HL-60/S4 treated with retinoic acid at 250 ng/mL for 4 days and 3 days (cell line): ENCODE measurements around the gene CCL2.

ENCODE experiments used
- in situ Hi-C: fragments of 300-500 bp; cut with MboI; formaldehyde crosslinking; loops from 2 replicates; pipeline ENCODE4 v1.7.0; 2022; ENCODE audit warnings: low sequenced_read_pairs

Gene CCL2

DNA sequence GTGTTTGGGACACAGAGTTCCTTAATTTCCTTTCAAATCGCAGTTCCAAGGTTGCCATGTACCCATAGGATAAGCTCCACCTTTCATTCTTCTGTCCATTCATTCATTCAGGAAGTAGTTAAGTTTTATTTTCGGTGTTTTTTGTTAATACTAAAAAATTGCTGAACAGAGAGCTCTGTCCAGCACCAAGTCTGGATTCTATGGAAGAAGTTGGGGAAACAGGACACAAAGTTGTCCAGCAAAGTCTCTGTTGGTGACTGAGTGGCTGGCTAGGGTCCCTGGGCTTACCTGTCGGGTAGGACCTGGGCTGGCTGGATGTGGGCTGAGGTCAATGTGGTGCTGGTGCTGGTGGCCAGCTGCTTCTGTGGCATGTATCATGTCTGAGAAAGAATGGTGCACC, 17.6 kb upstream of the CCL2 start:
- in situ Hi-C loops, result no loop called here

DNA sequence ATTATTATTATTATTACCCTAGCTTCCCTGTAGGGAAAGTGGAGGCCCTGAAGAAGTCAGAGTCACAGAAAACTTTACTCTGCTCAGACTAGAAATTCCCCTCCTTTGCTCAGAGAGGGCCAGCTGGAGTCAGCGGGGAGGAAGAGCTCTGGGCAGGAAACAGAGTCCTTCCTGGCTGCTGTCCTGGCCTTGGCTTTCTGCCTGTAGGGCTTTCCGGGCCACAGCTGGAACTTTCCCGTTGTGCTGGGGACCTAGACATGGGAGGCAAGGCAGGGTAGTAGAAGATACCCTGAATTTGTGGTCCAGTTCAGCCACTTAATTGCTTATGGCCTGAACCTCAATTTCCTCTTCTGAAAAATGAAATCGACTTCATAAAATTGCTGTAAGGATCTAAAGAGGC, 14.0 kb upstream of the CCL2 start:
- in situ Hi-C loops, result no loop called here

DNA sequence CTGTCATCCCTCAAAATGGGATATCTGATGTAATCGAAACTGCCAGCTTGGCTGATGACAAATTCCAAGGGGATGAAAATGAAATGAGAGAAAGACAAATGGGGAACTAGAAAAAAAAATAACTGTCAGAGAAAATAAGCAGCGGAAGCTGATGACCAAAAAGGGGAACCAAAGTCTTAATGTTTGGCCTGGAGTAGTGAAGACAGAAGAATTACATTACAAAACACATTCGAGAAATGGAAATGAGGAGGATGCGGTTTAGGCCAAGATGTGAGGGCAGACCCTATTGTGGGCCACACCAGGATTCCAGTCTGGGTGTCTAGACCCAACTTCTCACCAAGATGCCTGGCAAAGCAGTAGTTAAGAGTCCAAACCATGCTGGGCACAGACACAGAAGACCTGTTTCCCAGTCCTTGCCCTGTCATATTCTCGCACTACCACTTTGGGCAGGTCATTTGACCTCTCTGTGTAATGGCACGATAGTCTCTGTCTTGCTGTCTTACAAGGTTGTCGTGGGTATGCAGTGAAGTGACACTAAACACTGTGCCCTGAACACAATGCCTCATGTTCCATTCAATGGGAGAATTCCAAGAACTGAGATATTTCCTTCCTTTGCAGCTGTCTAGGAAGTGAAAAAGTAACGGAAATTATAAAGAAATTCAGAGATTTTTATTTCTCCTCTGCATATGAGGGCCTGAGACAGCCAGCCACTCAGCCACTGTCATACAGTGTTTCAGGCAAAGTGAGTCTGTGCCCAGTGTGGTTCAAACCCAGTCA, 12.3 kb upstream of the CCL2 start:
- in situ Hi-C loops, result no loop called here

DNA sequence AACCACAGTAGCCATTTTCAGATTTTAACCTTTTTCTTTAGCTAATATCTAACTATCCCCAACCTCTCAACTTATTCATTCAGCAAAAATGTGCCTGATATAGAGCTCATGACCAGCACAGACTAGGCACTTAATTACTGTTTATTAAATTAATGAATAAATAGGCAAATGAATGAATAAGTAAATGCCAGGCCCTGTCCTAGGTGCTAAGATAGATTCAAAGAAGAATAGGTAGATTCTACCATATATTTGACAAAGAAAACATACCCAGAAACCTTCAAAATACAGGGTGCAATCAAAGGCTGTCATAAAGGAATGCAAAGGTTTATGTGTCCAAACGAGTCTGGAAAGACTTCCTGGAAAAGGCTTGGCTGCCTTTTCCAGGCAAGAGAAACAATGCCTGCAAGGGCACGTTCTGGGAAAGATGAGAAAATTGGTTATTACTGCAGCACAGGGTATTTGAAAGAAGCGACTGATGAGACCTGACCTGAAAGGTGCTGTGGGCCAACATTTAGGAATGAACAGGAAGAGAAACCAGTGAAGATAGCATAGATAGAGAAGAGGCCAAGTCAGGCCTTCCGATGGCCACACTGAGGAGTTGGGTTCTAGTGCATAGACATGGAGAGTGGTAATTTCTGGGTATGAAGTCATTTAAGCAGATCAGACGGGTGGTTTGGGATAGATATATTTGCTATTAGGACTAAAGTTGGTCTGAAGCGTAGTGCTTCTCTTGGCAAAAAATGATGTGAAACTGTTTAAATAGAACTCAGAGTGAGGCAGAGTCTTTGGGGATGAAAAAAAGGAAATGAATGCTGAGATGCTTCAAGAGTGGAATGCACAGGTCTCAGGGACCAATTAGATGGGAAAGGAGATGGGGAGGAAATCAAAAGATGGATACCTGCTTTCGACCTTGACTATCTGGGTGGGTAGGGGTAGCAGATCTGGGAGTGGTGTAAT, 11.4 kb upstream of the CCL2 start:
- in situ Hi-C loops, result no loop called here

DNA sequence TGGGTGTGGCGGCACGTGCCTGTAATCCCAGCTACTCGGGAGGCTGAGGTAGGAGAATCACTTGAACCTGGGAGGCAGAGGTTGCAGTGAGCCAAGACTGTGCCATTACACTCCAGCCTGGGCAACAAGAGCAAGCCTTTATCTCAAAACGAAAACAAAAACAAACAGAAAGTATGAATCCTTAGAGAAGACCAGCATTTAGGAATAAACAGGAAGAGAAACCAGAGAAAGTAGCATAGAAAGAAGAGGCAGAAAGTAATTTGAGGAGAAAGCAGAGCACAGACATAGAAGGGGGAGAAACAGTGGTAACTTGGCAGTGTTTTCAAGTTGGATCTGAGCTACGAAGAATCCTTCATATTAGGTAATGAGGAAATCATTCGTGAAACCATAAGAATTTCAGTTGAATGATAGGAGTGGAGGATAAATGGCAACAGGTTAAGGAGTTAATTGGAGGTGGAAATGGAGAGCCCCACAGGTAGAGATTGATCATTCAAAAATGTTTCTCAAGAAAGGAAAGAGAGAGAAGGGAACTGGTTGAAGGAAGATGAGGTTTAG, 9.7 kb upstream of the CCL2 start:
- in situ Hi-C loops, result loop anchor here (5.0 kb wide), 1 partner anchor 43 kb away; no protein-coding TSS in a partner anchor

DNA sequence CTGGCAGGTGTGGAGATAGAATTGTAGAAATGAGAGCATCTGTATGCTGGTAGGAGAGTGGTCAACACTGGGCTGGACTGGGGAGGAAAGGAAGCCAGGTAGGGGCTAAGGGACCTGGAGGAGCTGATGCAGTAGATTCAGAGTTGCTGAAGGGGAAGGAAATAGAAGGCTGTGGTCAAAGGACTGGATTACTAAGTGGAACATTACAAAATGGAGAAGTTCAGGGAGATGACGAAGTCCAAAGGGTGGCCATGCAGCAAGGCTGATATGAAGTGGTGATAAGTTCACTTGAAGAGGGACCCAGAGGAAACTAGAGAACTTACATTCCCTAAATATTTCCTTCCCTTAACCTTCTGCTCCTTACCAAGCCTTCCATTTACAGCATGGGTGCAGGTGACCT, 8.6 kb upstream of the CCL2 start:
- in situ Hi-C loops, result loop anchor here (5.0 kb wide), 1 partner anchor 44 kb away; no protein-coding TSS in a partner anchor

DNA sequence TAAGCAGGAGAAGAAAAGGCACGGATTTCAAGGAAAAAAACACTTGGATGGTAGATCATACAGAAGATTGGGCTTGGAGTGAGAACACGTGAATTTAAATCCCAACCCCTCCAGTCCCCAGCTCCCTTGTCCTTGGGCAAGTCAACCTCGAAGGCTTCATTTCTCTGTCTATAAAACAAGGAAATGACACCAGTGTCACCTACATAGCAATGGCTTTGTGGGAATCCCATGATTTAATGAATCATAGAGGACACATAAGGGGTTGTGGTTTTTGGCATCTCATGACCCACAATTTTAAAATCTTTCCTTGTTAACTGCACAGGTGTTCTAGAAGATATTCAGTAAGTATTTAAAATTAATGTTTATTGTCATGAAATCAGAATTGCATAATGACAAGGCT, 8.2 kb upstream of the CCL2 start:
- in situ Hi-C loops, result loop anchor here (5.0 kb wide), 1 partner anchor 45 kb away; no protein-coding TSS in a partner anchor

DNA sequence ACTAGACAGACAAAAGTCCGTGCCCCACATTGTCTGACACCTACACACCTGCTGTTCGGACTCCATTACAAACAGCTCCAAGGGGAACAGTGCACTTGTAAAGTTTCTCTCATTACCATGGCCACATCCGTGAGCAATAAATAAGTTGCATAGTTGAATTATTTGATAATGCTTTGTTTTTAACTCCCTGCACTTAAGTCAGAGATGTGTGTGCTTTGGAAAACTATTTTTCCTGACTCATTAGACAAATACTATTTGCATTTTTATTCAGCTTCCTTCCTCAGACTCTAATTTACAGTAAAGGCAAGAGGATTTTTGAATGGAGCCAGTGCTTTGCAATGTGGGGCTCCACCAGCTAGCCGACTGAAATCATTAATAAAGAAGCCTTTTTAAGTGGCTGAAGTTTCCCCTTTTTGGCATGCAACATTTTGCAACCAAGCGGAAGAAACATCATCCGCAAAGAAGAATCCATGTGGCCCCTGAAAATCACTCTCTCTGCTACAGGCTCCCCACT, 6.5 kb upstream of the CCL2 start:
- in situ Hi-C loops, result loop anchor here (5.0 kb wide), 1 partner anchor 46 kb away; no protein-coding TSS in a partner anchor

DNA sequence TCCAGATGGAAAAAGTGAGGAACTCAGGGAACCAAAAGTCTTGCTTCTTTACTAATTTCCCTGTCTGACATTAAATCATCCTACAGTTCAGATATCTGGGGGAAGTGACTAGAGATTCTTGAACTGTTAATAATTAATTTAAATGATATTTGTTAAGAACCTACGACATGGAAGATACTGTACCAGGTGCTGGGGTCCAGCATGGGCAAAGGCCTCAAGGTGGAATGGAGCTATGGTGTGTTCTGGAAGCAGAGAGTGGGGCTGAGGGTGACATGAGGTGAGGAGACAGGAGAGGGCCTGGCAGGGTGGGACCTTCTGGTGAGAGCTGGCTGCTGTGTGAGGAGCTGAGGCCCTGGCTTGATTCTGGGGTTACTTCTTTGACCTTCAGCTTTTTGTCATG, 6.0 kb upstream of the CCL2 start:
- in situ Hi-C loops, result loop anchor here (5.0 kb wide), 1 partner anchor 47 kb away; no protein-coding TSS in a partner anchor

DNA sequence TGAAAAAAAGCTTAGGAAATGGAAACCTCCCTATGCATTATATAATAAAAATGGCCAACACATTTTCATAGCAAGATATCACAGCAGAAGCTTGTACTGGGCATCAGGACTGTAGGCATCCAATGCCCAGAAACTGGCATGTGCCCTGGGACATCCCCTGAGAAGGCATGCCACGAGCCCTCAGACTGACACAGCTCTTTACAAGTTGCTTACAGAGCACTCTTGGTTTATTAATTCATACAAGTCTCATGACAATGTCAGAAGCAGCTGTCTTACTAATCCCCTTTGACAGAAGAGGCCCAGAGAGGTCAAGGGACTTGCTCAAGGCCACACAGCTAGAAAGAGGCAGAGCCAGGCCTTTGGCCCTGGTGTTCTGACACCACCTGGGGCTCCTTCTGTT, 5.6 kb upstream of the CCL2 start:
- in situ Hi-C loops, result loop anchor here (5.0 kb wide), 1 partner anchor 47 kb away; no protein-coding TSS in a partner anchor

DNA sequence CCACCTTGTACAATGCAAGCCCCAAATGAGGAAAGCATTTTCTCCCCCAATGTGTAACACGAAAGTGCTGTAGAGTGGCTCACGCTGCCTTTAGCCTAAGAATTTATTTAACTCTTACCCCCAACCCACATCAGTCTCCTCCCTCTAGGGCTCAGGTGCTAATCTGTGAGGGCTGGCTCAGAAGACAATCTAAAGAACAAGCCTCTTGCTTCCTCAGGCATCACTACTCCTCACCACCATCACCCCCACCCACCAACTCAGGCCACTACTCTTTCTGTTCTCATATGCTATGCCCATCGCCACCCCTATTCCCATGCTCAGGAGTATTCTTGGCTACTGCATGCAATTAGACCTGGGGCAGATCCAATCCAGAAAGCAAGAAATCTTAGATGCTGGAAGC, 3.9 kb upstream of the CCL2 start:
- in situ Hi-C loops, result no loop called here

DNA sequence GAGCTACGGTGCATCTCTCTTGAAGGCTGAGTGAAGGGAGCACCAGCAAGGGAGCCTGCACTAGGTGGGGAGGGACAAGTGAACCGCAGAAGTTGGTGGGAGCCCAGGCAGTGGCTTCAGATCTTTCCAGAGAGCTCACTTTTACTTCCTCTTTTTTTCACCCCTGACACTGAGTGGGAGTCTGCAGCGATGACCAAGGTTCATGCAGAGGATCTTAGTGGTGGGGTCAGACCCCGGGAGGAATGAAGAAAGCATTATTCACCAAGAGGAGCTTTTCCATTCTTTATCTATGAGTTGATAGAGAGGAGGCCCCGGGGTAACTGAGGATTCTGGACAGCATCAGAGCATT, 3.0 kb upstream of the CCL2 start:
- in situ Hi-C loops, result no loop called here

DNA sequence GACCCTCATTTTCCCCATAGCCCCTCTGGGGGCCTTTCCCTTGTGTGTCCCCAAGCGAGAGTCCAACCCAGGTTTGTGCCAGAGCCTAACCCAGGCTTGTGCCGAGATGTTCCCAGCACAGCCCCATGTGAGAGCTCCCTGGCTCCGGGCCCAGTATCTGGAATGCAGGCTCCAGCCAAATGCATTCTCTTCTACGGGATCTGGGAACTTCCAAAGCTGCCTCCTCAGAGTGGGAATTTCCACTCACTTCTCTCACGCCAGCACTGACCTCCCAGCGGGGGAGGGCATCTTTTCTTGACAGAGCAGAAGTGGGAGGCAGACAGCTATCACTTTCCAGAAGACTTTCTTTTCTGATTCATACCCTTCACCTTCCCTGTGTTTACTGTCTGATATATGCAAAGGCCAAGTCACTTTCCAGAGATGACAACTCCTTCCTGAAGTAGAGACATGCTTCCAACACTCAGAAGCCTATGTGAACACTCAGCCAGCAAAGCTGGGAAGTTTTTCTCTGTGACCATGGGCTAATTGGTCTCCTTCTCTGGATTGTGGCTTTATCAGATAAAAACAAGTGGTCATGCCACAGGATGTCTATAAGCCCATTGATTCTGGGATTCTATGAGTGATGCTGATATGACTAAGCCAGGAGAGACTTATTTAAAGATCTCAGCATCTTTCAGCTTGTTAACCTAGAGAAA, 2.5 kb upstream of the CCL2 start:
- in situ Hi-C loops, result no loop called here

DNA sequence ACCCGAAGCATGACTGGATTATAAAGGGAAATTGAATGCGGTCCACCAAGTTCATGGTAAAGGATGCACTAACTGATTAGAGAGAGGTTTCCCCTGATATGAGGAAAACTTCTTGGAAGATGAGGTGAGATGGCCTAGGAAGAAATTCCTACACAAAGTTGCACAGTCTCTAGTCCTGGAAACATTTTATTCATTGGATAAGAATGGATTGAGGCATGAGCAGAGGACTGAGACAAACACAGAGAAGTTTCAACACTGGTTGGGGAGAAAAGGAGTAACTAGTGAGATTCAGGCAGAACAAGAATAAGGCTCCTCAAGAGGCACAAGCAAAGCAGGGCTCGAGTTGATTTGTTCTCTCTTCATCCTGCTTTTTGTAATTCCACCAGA, 2.0 kb upstream of the CCL2 start:
- in situ Hi-C loops, result no loop called here

DNA sequence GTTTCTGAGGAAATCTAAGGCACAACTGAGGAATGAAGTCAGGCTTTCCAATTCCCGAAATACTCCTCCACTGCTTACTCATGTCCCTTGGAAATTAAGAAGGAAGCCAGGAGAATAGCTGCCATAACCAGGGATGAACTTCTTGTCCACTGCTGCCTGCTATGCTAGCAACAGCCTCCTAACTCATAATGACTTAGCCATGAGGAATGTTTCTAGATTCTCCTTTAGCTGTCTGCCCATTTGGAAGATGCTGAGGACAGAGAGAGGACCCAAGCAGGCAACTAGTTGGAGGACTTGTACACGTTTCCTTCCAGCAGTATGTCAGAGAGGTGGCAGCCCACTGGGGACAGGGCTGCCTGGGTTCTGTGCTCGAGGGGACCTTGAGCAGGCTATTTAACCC, 939 bp upstream of the CCL2 start:
- in situ Hi-C loops, result no loop called here

DNA sequence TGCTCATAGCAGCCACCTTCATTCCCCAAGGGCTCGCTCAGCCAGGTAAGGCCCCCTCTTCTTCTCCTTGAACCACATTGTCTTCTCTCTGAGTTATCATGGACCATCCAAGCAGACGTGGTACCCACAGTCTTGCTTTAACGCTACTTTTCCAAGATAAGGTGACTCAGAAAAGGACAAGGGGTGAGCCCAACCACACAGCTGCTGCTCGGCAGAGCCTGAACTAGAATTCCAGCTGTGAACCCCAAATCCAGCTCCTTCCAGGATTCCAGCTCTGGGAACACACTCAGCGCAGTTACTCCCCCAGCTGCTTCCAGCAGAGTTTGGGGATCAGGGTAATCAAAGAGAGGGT, 272 bp downstream of the CCL2 start:
- in situ Hi-C loops, result no loop called here

DNA sequence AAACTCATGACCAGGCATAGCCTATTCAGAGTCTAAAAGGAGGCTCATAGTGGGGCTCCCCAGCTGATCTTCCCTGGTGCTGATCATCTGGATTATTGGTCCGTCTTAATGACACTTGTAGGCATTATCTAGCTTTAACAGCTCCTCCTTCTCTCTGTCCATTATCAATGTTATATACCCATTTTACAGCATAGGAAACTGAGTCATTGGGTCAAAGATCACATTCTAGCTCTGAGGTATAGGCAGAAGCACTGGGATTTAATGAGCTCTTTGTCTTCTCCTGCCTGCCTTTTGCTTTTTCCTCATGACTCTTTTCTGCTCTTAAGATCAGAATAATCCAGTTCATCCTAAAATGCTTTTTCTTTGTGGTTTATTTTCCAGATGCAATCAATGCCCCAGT, 756 bp downstream of the CCL2 start:
- in situ Hi-C loops, result no loop called here

DNA sequence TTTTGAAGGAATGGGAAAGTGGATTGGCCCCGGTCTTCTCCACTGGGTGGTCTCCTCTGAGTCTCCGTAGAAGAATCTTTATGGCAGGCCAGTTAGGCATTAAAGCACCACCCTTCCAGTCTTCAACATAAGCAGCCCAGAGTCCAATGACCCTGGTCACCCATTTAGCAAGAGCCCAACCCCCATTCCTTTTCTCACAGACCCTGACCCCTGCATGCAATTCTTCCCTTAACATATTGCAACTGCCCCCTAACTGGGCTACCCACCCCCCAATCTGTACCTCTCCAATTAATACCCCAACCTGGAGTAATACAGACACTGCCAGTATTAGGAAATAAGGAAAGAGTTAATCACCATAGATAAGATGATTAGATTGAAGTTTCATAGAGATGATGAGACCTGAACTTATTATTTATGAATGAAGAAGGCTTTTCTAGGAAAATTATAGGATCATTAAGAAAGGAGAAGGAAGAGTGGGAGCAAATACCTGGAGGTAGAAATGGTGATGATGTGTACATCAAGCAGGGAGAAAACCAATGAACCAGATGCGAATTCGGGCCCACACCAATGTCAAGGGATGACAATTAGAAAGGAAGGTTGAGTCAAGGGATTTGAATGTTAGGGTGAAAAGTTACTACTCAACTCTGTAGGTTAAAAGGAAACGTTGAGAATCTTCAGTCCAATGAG, 2.4 kb downstream of the CCL2 start:
- in situ Hi-C loops, result no loop called here

DNA sequence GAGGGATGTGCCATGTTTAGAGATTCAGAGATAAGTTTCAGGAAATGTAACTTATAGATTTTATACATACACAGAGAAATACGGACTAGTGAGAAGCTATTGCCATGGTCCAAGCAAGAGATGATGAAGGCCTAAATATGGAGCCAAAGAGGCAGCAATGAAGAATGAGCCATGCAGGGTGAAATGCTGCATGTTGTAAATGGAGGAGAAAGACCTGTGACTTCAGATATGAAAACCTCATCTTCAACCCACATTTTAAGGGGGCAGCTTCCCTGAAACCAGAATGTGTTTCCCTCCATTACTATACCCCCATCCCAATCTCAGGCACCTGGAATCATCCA, 2.9 kb downstream of the CCL2 start:
- in situ Hi-C loops, result no loop called here

DNA sequence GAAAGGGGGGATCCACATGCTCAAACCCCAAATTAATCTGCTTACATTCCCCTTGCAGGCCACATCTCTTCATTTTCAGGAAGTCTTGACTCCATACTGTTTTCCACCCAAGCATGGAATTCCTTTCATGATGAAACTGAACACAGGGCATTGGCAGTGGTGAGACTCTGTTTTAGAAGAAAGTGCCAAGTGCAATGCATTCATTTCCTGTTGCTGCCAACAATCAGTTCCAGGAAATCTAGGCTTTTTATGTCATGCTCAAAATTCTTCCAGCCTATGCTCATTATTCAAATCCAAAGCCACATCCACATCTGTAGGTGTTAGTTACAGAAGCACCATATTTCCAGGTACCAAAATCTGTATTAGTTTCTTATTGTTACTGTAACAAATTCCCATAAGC, 4.1 kb downstream of the CCL2 start:
- in situ Hi-C loops, result no loop called here
